NOMO-1 (cell line): ENCODE data around the gene ADAM19.
A peak's percentile ranks its signal among the peaks of the same experiment; 100 is the strongest.

ENCODE experiments used
- DNase-seq, 2 experiments: peaks; one replicate each; lab custom pipeline; 2025; ENCODE audit not compliant: unreplicated experiment in 2 of 2; lab: John Stamatoyannopoulos, UW

Gene ADAM19

GRCh38 chr5:157575381-157576020 is at the start of gene ADAM19:
TSS of gene ADAM19 (minus strand) at chr5:157575775. CDS start at chr5:157575696, 79 bp downstream.
- DNase-seq = no peak

GRCh38 chr5:157624144-157624543 is 48.6 kb upstream of the ADAM19 start:
- DNase-seq = no peak

- DNase-seq = no peak
These were observed 45.2 kb upstream of the ADAM19 start for GRCh38 chr5:157620776-157621175.

- no peak for DNase-seq
These were observed 42.7 kb upstream of the ADAM19 start for GRCh38 chr5:157618191-157618765.

- DNase-seq = no peak
These were observed 41.2 kb upstream of the ADAM19 start for GRCh38 chr5:157616785-157617184.

- DNase-seq = peak; percentile 8 to 37
These were observed 38.0 kb upstream of the ADAM19 start for GRCh38 chr5:157613385-157614245.

- DNase-seq = no peak
These were observed 37.0 kb upstream of the ADAM19 start for GRCh38 chr5:157612581-157612980.

- no peak for DNase-seq
These were observed 36.2 kb upstream of the ADAM19 start for GRCh38 chr5:157611571-157612476.

- no peak for DNase-seq
These were observed 35.4 kb upstream of the ADAM19 start for GRCh38 chr5:157610990-157611389.

GRCh38 chr5:157608972-157609565 is 33.5 kb upstream of the ADAM19 start:
- DNase-seq = no peak

GRCh38 chr5:157607371-157608161 is 32.0 kb upstream of the ADAM19 start:
- peak; percentile 14 to 24 for DNase-seq

GRCh38 chr5:157606046-157606445 is 30.5 kb upstream of the ADAM19 start:
- DNase-seq = no peak

GRCh38 chr5:157603333-157604190 is 28.0 kb upstream of the ADAM19 start:
- DNase-seq = peak; percentile 10 to 29

- DNase-seq = peak; percentile 34 to 40
These were observed 26.9 kb upstream of the ADAM19 start for GRCh38 chr5:157602505-157602904.

- no peak for DNase-seq
These were observed 24.7 kb upstream of the ADAM19 start for GRCh38 chr5:157600252-157600651.

- peak in 1 of 2 experiments; percentile 18 for DNase-seq
These were observed 24.0 kb upstream of the ADAM19 start for GRCh38 chr5:157599565-157599964.

GRCh38 chr5:157598350-157598936 is 22.9 kb upstream of the ADAM19 start:
- no peak for DNase-seq

GRCh38 chr5:157597277-157597676 is 21.7 kb upstream of the ADAM19 start:
- DNase-seq = no peak
